HepG2 (cell line): ENCODE results near the gene PPP1R9A. TPM values are rescaled to one million over a fixed set of nuclear protein-coding genes. Genes with fewer than 3 reads are reported as not detected.

Source experiments
- ATAC-seq: fragments of 200-7000 bp; cut with Tn5 transposase; 3 replicates; pipeline ENCODE4 v1.9.1; 2020; ENCODE audit warnings: mild to moderate bottlenecking, moderate library complexity
- BruUV-seq: library from RNA; stranded (reverse); fragments of 400-500 nt; replicated peaks from 2 replicates; lab custom pipeline; 2021; lab: Mats Ljungman, UMichigan
- CTCF ChIA-PET: fragments of 300-600 bp; formaldehyde crosslinking; extraction: SDS; loops from one replicate; lab custom pipeline; 2021; ENCODE audit warnings: low total read pairs, inconsistent platforms, low intra/inter-chr PET ratio; lab: Yijun Ruan, JAX
- POLR2A ChIA-PET: fragments of 350-600 bp; sonication (Branson Sonifier 250); formaldehyde crosslinking; loops from one replicate; lab custom pipeline; 2020; ENCODE audit warnings: antibody characterized with exemption, inconsistent platforms; lab: Yijun Ruan, JAX
- DNase-seq: peaks from one replicate; pipeline ENCODE4 v3.0.0-alpha.2; 2015; ENCODE audit warnings: low spot score
- FAIRE-seq: peaks from 3 replicates; lab custom pipeline; 2011; peaks lifted over from hg19 to GRCh38; lab: Jason Lieb, UNC
- H2AFZ ChIP-seq: one replicate; pipeline ENCODE4 v1.6.1; 2011; ENCODE audit warnings: low read length, inconsistent platforms
- H3K27ac ChIP-seq: fragments of 300-600 bp; 3 replicates; pipeline ENCODE4 v1.8.0; 2011; ENCODE audit warnings: mixed run types, mild to moderate bottlenecking, mixed read lengths, low read length, inconsistent platforms; ENCODE audit not compliant: insufficient read depth; ENCODE audit errors: extremely low read length
- H3K27me3 ChIP-seq, 2 experiments: fragments of 200-600 bp in 1 of 2; 2 replicates in 1 of 2; 3 replicates in 1 of 2; pipeline versions ENCODE4 v1.6.0 to v1.8.0; 2011; ENCODE audit warnings: low read length in 2 of 2, mild to moderate bottlenecking in 2 of 2, moderate library complexity in 2 of 2, inconsistent platforms in 1 of 2; ENCODE audit not compliant: insufficient read depth in 2 of 2, control insufficient read depth in 1 of 2
- H3K36me3 ChIP-seq, 2 experiments: fragments of 200-600 bp in 1 of 2; replicated peaks in 1 of 2; 2 replicates in 1 of 2; 3 replicates in 1 of 2; pipeline versions ENCODE4 v1.5.1 to v1.8.0; 2011; ENCODE audit warnings: low read length in 2 of 2, inconsistent platforms in 1 of 2; ENCODE audit not compliant: insufficient read depth in 2 of 2, control insufficient read depth in 1 of 2
- H3K4me1 ChIP-seq: 2 replicates; pipeline ENCODE4 v1.5.1; 2012; ENCODE audit warnings: low read length, inconsistent platforms; ENCODE audit not compliant: insufficient read depth
- H3K4me2 ChIP-seq: 2 replicates; pipeline ENCODE4 v1.6.0; 2011; ENCODE audit warnings: low read depth, low read length, inconsistent platforms
- H3K4me3 ChIP-seq, 3 experiments: fragments of 200-600 bp in 1 of 3; sonication (generic), shearing (Covaris generic) in 1 of 3; replicated peaks in 1 of 3; 2 replicates each; pipeline ENCODE4 v1.5.1; 2011 to 2016; ENCODE audit warnings: low read length in 3 of 3, inconsistent platforms in 2 of 3, low read depth in 2 of 3, mild to moderate bottlenecking in 2 of 3, control low read depth in 1 of 3, mixed read lengths in 1 of 3; ENCODE audit not compliant: insufficient read depth in 1 of 3
- H3K79me2 ChIP-seq: one replicate; pipeline ENCODE4 v1.6.1; 2011; ENCODE audit warnings: low read length, inconsistent platforms; ENCODE audit not compliant: insufficient read depth
- H3K9ac ChIP-seq: 2 replicates; pipeline ENCODE4 v1.6.0; 2011; ENCODE audit warnings: mild to moderate bottlenecking, low read depth, low read length, inconsistent platforms; ENCODE audit not compliant: insufficient read depth
- H3K9me3 ChIP-seq: 2 replicates; pipeline ENCODE4 v1.5.1; 2012; ENCODE audit warnings: mild to moderate bottlenecking, low read length
- H4K20me1 ChIP-seq: 2 replicates; pipeline ENCODE4 v1.6.0; 2011; ENCODE audit warnings: inconsistent platforms, mild to moderate bottlenecking, low read length, moderate library complexity; ENCODE audit not compliant: insufficient read depth
- ARNTL ChIP-seq: sonication (generic); formaldehyde crosslinking; IDR thresholded peaks from 2 replicates; pipeline ENCODE4 v1.4.0; 2020; ENCODE audit warnings: mild to moderate bottlenecking, missing genetic modification reagents
- DMAP1 ChIP-seq: IDR thresholded peaks from 2 replicates; pipeline ENCODE4 v1.6.1; 2016
- GTF3A ChIP-seq: sonication (generic); formaldehyde crosslinking; conservative IDR thresholded peaks from 2 replicates; pipeline ENCODE4 v1.4.0; 2020; ENCODE audit warnings: mild to moderate bottlenecking, missing genetic modification reagents
- HBP1 ChIP-seq: IDR thresholded peaks from 2 replicates; pipeline ENCODE4 v1.6.1; 2016; ENCODE audit warnings: low read depth, control low read depth
- RFX1 ChIP-seq: fragments of 450-650 bp; IDR thresholded peaks from 2 replicates; pipeline ENCODE4 v1.6.1; 2017
- ZC3H13 ChIP-seq: sonication (generic); formaldehyde crosslinking; IDR thresholded peaks from 2 replicates; pipeline ENCODE4 v1.8.1; 2023; ENCODE audit warnings: mild to moderate bottlenecking, missing genetic modification reagents, moderate library complexity
- WGBS: methylation state at CpG from one replicate; pipeline ENCODE4 v1.1.6; 2017; ENCODE audit warnings: low lambda C conversion rate; 5-methylcytosine and 5-hydroxymethylcytosine counted together
- in situ Hi-C: cut with HindIII; loops from 2 replicates; pipeline ENCODE4 v1.10.0; 2017; ENCODE audit warnings: low pct_unique_long_range_greater_than_20kb; ENCODE audit not compliant: extremely low pct_ligation_motif_present
- intact Hi-C: fragments of 100-400 bp; cut with micrococcal nuclease; formaldehyde crosslinking; loops from one replicate; pipeline ENCODE4 v1.10.0; 2022; ENCODE audit not compliant: unreplicated experiment
- polyA plus RNA-seq, 8 experiments: library from polyadenylated mRNA; depleted of rRNA in 3 of 8; stranded (reverse) in 7 of 8; unstranded in 1 of 8; fragments of >200 nt; fragmentation: Illumina TruSeq in 4 of 8; extraction: Trizol in 4 of 8; gene quantifications; 2 replicates each; pipeline versions ENCODE4 v1.2.1 to v1.2.3, GENCODE V29; 2011 to 2016; ENCODE audit warnings: low read depth in 4 of 8, missing spikeins in 1 of 8, mixed read lengths in 1 of 8; ENCODE audit not compliant: insufficient read depth in 1 of 8
- total RNA-seq, 5 experiments: library from RNA; depleted of rRNA; stranded (reverse); fragments of >200 nt; fragmentation: Illumina TruSeq; extraction: Trizol; gene quantifications; 2 replicates each; pipeline ENCODE4 v1.2.3, GENCODE V29; 2016; ENCODE audit warnings: low read depth in 1 of 5

PPP1R9A gene
- total and polyA plus RNA-seq, 2 of the 13 experiments (the other 11 are each of a cell fraction or from before 2014, with no cell fraction given) = 11.4 to 31.9 TPM

DNA sequence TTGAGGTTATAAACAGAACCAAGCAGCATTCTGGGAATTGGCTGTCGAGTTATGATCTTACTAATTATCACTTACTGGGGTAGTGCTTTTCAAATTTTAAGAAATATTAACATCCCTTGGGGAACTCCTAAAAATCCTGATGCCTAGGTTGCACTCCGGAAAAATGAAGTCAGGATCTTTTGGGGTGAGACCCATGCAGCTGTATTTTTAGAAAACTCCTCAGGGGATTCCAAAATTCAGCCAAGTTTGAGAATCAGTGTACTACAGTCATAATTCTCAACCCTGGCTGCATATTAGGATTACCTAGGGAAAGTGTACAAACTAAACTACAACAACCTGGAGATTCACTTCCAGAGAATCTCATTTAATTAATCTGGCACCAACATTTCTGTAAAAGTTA lies 17.2 kb upstream of the PPP1R9A start (continued):
- TF ChIP-seq DMAP1 (no peak), HBP1 (CRISPR knock-in tag) (no peak)

DNA sequence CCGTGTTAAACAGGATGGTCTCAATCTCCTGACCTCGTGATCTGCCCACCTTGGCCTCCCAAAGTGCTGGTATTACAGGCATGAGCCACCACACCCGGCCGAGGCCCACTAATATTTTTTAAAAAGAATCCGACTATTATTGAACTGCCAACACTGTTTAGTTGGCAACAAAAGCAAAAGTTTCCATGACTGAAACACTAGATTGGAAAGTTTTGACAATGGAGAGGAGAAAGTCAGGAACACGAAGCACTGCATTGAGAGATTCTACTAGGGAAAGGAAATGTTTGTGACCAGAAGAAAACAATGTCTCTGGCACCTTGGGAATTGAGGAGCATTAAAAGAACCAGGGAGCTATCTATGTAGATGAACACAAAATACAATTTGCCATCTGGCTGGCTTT lies 13.7 kb upstream of the PPP1R9A start:
- intact Hi-C loops = no loop called here
- Histone ChIP-seq H3K27ac (no peak overlapping the region), H3K4me3 (no peak overlapping the region)
- no peak for TF ChIP-seq GTF3A (CRISPR knock-in tag)
- TF ChIP-seq, all 625 proteins: peak for 0
- Histone ChIP-seq H3K9ac (no peak overlapping the region), H3K4me2 (no peak overlapping the region), H2AFZ (no peak overlapping the region), H3K79me2 (no peaks in the 10 kb centered on the region), H3K9me3 (no peaks in the 10 kb centered on the region), H3K27me3 (peaks cover 2 to 14% of the 10 kb centered on the region in 2 experiments; a peak in 4 of 5 replicates), H4K20me1 (no peaks in the 10 kb centered on the region), H3K36me3 (no peaks in the 10 kb centered on the region), H3K4me1 (no peaks in the 10 kb centered on the region)
- no TSS peak for BruUV-seq
- 42% methylated on average over 6 of the region's 6 CpGs for WGBS
- POLR2A ChIA-PET = no interaction called here
- no peak for DNase-seq
- no peak for ATAC-seq
- no peak for FAIRE-seq
- CTCF ChIA-PET = no interaction called here
- in situ Hi-C loops = no loop called here

DNA sequence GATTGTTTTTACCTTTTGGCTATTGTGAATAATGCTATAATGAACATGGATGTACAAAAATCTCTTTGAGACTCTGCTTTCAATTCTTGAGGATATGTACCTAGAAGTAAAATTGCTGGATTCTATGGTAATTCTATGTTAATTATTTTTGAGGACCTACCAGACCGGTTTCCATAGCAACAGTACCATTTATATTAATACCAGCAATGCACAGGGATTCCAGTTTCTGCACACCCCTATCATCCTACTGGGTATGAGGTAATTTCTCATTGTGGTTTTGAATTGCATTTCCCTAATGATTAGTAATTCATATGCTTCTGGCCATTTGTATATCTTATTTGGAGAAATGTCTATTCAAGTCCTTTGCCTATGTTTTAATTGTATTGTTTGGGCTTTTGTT lies 9.9 kb upstream of the PPP1R9A start:
- H3K27me3 ChIP-seq = peaks cover 2 to 14% of the 10 kb centered on the region in 2 experiments; a peak in 4 of 5 replicates
- H2AFZ ChIP-seq = no peak overlapping the region
- no peaks in the 10 kb centered on the region for H3K79me2 ChIP-seq
- in situ Hi-C loops = no loop called here
- no peak overlapping the region for H3K4me3 ChIP-seq
- H3K9ac ChIP-seq = no peak overlapping the region
- no peaks in the 10 kb centered on the region for H4K20me1 ChIP-seq
- intact Hi-C loops = no loop called here
- TF ChIP-seq ARNTL (CRISPR knock-in tag) (no peak), RFX1 (peak; percentile 5; the same call in 1 of the 2 replicates), ZC3H13 (CRISPR knock-in tag) (no peak)
- TF ChIP-seq, all 625 proteins: peak for 1
- H3K9me3 ChIP-seq = no peaks in the 10 kb centered on the region
- H3K4me2 ChIP-seq = no peak overlapping the region
- no peaks in the 10 kb centered on the region for H3K4me1 ChIP-seq
- DNase-seq (no peak), ATAC-seq (no peak), FAIRE-seq (no peak)
- no peaks in the 10 kb centered on the region for H3K36me3 ChIP-seq
- no peak overlapping the region for H3K27ac ChIP-seq
- POLR2A ChIA-PET = no interaction called here
- no TSS peak for BruUV-seq
- CTCF ChIA-PET = no interaction called here
- WGBS = 3% methylated on average over 1 of the region's 1 CpG
